Activated CD8-positive, alpha-beta memory T cell treated with anti-CD3 and anti-CD28 coated beads, Interleukin-2, amount 10 ng/mL, durations not matched to agents 7 days and 5 days (primary cell): Measurements from ENCODE around the gene NKX1-1. TPM values are rescaled to one million over a fixed set of nuclear protein-coding genes. Genes with fewer than 3 reads are reported as not detected.

Source experiments
- ATAC-seq: fragments of 150-1000 bp; cut with Tn5 transposase; one replicate; pipeline ENCODE4 v1.10.0; 2021; ENCODE audit warnings: moderate library complexity
- CTCF ChIA-PET: fragments of 350-600 bp; sonication (Branson Sonifier 250); formaldehyde crosslinking; loops from one replicate; lab custom pipeline; 2021; ENCODE audit warnings: antibody characterized with exemption; lab: Charles Lee
- DNase-seq: peaks from one replicate; pipeline ENCODE4 v3.0.0-alpha.2; 2020
- H3K27ac Mint-ChIP-seq: one replicate; pipeline ENCODE4 v1.8.0; 2021; ENCODE audit warnings: mild to moderate bottlenecking, mixed read lengths
- H3K27me3 Mint-ChIP-seq: one replicate; pipeline ENCODE4 v1.8.0; 2021; ENCODE audit warnings: mixed read lengths
- H3K36me3 Mint-ChIP-seq: one replicate; pipeline ENCODE4 v1.8.0; 2021; ENCODE audit warnings: mild to moderate bottlenecking, mixed read lengths
- H3K4me1 Mint-ChIP-seq: one replicate; pipeline ENCODE4 v1.8.0; 2021; ENCODE audit warnings: mixed read lengths
- H3K4me3 Mint-ChIP-seq: one replicate; pipeline ENCODE4 v1.8.0; 2021; ENCODE audit warnings: mild to moderate bottlenecking, moderate library complexity, mixed read lengths
- H3K9me3 Mint-ChIP-seq: one replicate; pipeline ENCODE4 v1.8.0; 2022; ENCODE audit warnings: low read depth, mixed read lengths
- total RNA-seq, 2 experiments: library from RNA; stranded (reverse); gene quantifications; one replicate each; pipeline ENCODE4 v1.2.3, GENCODE V29; 2021

The NKX1-1 gene
- total RNA-seq, 2 experiments from 2014 or later, result not detected

- Mint-ChIP-seq H3K4me1 (no peaks in the 10 kb centered on the region), H3K27me3 (no peaks in the 10 kb centered on the region), H3K4me3 (no peak overlapping the region), H3K27ac (no peak overlapping the region), H3K9me3 (no peaks in the 10 kb centered on the region), H3K36me3 (no peaks in the 10 kb centered on the region)
- ATAC-seq (no peak), DNase-seq (no peak)
- CTCF ChIA-PET, result no interaction called here
These were observed 34.8 kb downstream of the NKX1-1 start for GRCh38 chr4:1371176-1372165.

- no peak overlapping the region for H3K27ac Mint-ChIP-seq
- no peaks in the 10 kb centered on the region for H3K27me3 Mint-ChIP-seq
- CTCF ChIA-PET, result no interaction called here
- no peaks in the 10 kb centered on the region for H3K4me1 Mint-ChIP-seq
- H3K36me3 Mint-ChIP-seq, result no peaks in the 10 kb centered on the region
- no peak for ATAC-seq
- H3K9me3 Mint-ChIP-seq, result no peaks in the 10 kb centered on the region
- DNase-seq, result no peak
- H3K4me3 Mint-ChIP-seq, result no peak overlapping the region
These were observed 35.7 kb downstream of the NKX1-1 start for GRCh38 chr4:1370321-1371124.

GRCh38 chr4:1369479-1370079, 36.7 kb downstream of the NKX1-1 start:
- Mint-ChIP-seq H3K9me3 (no peaks in the 10 kb centered on the region), H3K4me1 (no peaks in the 10 kb centered on the region), H3K4me3 (no peak overlapping the region), H3K27ac (no peak overlapping the region), H3K36me3 (no peaks in the 10 kb centered on the region), H3K27me3 (no peaks in the 10 kb centered on the region)
- CTCF ChIA-PET, result interaction anchor here (1.0 kb wide), 1 partner anchor 238 kb away, joined by 3 read pairs; no protein-coding TSS in a partner anchor
- no peak for ATAC-seq
- no peak for DNase-seq

- CTCF ChIA-PET, result interaction anchor here (0.7 to 1.0 kb wide), 2 partner anchors 179 to 238 kb away, joined by 3 read pairs; no protein-coding TSS in a partner anchor
- no peaks in the 10 kb centered on the region for H3K36me3 Mint-ChIP-seq
- DNase-seq, result no peak
These were observed 37.2 kb downstream of the NKX1-1 start for GRCh38 chr4:1369091-1369450.

GRCh38 chr4:1368421-1369090, 37.7 kb downstream of the NKX1-1 start:
- Mint-ChIP-seq H3K27ac (no peak overlapping the region), H3K36me3 (no peaks in the 10 kb centered on the region)
- CTCF ChIA-PET, result interaction anchor here (0.7 to 1.0 kb wide), 2 partner anchors 179 to 237 kb away, joined by 3 read pairs; no protein-coding TSS in a partner anchor

More at GRCh38 chr4:1369091-1369450, 37.2 kb downstream of the NKX1-1 start:
- Mint-ChIP-seq H3K27ac (no peak overlapping the region), H3K4me3 (no peak overlapping the region), H3K9me3 (no peaks in the 10 kb centered on the region), H3K4me1 (no peaks in the 10 kb centered on the region), H3K27me3 (no peaks in the 10 kb centered on the region)
- no peak for ATAC-seq

GRCh38 chr4:1367936-1368289, 38.3 kb downstream of the NKX1-1 start:
- no peak for ATAC-seq

More at GRCh38 chr4:1368421-1369090, 37.7 kb downstream of the NKX1-1 start:
- ATAC-seq (no peak), DNase-seq (no peak)
- H3K4me3 Mint-ChIP-seq, result no peak overlapping the region
- H3K4me1 Mint-ChIP-seq, result no peaks in the 10 kb centered on the region
- H3K9me3 Mint-ChIP-seq, result no peaks in the 10 kb centered on the region
- H3K27me3 Mint-ChIP-seq, result no peaks in the 10 kb centered on the region

GRCh38 chr4:1367230-1367935, 38.9 kb downstream of the NKX1-1 start:
- Mint-ChIP-seq H3K4me3 (no peak overlapping the region), H3K27ac (no peak overlapping the region), H3K36me3 (no peaks in the 10 kb centered on the region), H3K4me1 (no peaks in the 10 kb centered on the region), H3K27me3 (no peaks in the 10 kb centered on the region), H3K9me3 (no peaks in the 10 kb centered on the region)
- DNase-seq, result no peak
- no peak for ATAC-seq
- CTCF ChIA-PET, result no interaction called here

More at GRCh38 chr4:1367936-1368289, 38.3 kb downstream of the NKX1-1 start:
- Mint-ChIP-seq H3K36me3 (no peaks in the 10 kb centered on the region), H3K9me3 (no peaks in the 10 kb centered on the region), H3K27me3 (no peaks in the 10 kb centered on the region), H3K4me3 (no peak overlapping the region), H3K27ac (no peak overlapping the region), H3K4me1 (no peaks in the 10 kb centered on the region)
- CTCF ChIA-PET, result no interaction called here
- no peak for DNase-seq

- H3K36me3 Mint-ChIP-seq, result no peaks in the 10 kb centered on the region
- no peaks in the 10 kb centered on the region for H3K4me1 Mint-ChIP-seq
- H3K27ac Mint-ChIP-seq, result no peak overlapping the region
- no peak overlapping the region for H3K4me3 Mint-ChIP-seq
- no peak for ATAC-seq
- DNase-seq, result no peak
- H3K9me3 Mint-ChIP-seq, result no peaks in the 10 kb centered on the region
- CTCF ChIA-PET, result no interaction called here
- no peaks in the 10 kb centered on the region for H3K27me3 Mint-ChIP-seq
These were observed 39.6 kb downstream of the NKX1-1 start for GRCh38 chr4:1366371-1367229.

- Mint-ChIP-seq H3K36me3 (no peaks in the 10 kb centered on the region), H3K9me3 (no peaks in the 10 kb centered on the region), H3K4me3 (no peak overlapping the region), H3K27ac (no peak overlapping the region), H3K4me1 (no peaks in the 10 kb centered on the region), H3K27me3 (no peaks in the 10 kb centered on the region)
- CTCF ChIA-PET, result interaction anchor here (1.1 kb wide), 1 partner anchor 12 kb away, joined by 3 read pairs; no protein-coding TSS in a partner anchor
- DNase-seq (no peak), ATAC-seq (no peak)
These were observed 40.7 kb downstream of the NKX1-1 start for GRCh38 chr4:1365271-1366178.

- H3K27me3 Mint-ChIP-seq, result no peaks in the 10 kb centered on the region
- no peaks in the 10 kb centered on the region for H3K36me3 Mint-ChIP-seq
- no peak overlapping the region for H3K4me3 Mint-ChIP-seq
- no peaks in the 10 kb centered on the region for H3K9me3 Mint-ChIP-seq
- no peak overlapping the region for H3K27ac Mint-ChIP-seq
- DNase-seq (no peak), ATAC-seq (no peak)
- CTCF ChIA-PET, result interaction anchor here (1.1 kb wide), 1 partner anchor 11 kb away, joined by 3 read pairs; no protein-coding TSS in a partner anchor
- no peaks in the 10 kb centered on the region for H3K4me1 Mint-ChIP-seq
These were observed 41.5 kb downstream of the NKX1-1 start for GRCh38 chr4:1364748-1365147.

- no peaks in the 10 kb centered on the region for H3K9me3 Mint-ChIP-seq
- no peaks in the 10 kb centered on the region for H3K36me3 Mint-ChIP-seq
- CTCF ChIA-PET, result interaction anchor here (1.1 kb wide), 1 partner anchor 11 kb away, joined by 3 read pairs; no protein-coding TSS in a partner anchor
- ATAC-seq (no peak), DNase-seq (no peak)
- no peaks in the 10 kb centered on the region for H3K27me3 Mint-ChIP-seq
- no peaks in the 10 kb centered on the region for H3K4me1 Mint-ChIP-seq
- H3K27ac Mint-ChIP-seq, result no peak overlapping the region
- no peak overlapping the region for H3K4me3 Mint-ChIP-seq
These were observed 42.0 kb downstream of the NKX1-1 start for GRCh38 chr4:1364217-1364616.
